SK-N-SH (cell line): Measurements from ENCODE around the gene XAB2. TPM values are rescaled to one million over a fixed set of nuclear protein-coding genes. Genes with fewer than 3 reads are reported as not detected.

Experiments used
- CTCF ChIA-PET: fragments of 300-600, 350-600 bp; formaldehyde crosslinking; extraction: SDS; loops from one replicate; lab custom pipeline; 2021; lab: Yijun Ruan, JAX
- POLR2A ChIA-PET: fragments of 350-600 bp; sonication (Branson Sonifier 250); formaldehyde crosslinking; extraction: SDS; loops from one replicate; lab custom pipeline; 2020; ENCODE audit warnings: antibody characterized with exemption, inconsistent platforms; lab: Yijun Ruan, JAX
- DNase-seq: peaks from one replicate; pipeline ENCODE4 v3.0.0; 2012
- H2AFZ ChIP-seq: fragments of 200-600 bp; sonication (generic); 2 replicates; pipeline ENCODE4 v1.8.1; 2016; ENCODE audit warnings: antibody characterized with exemption, mild to moderate bottlenecking, low read depth
- H3F3A ChIP-seq: fragments of 200-600 bp; sonication (generic); replicated peaks from 2 replicates; pipeline ENCODE3; 2016; ENCODE audit warnings: antibody characterized with exemption, mild to moderate bottlenecking; ENCODE audit not compliant: insufficient read depth
- H3K27ac ChIP-seq, 2 experiments: fragments of 200-500 bp in 1 of 2; fragments of 200-600 bp in 1 of 2; sonication (Bioruptor generic) in 1 of 2; sonication (generic), shearing (Covaris generic) in 1 of 2; 2 replicates each; pipeline versions ENCODE4 v1.5.1 to v1.6.1; 2014 to 2016; ENCODE audit warnings: low read depth in 2 of 2, inconsistent platforms in 1 of 2, low read length in 1 of 2, mild to moderate bottlenecking in 1 of 2, mixed read lengths in 1 of 2
- H3K27me3 ChIP-seq: fragments of 200-600 bp; sonication (generic), shearing (Covaris generic); 2 replicates; pipeline ENCODE4 v1.6.1; 2016; ENCODE audit warnings: mixed run types; ENCODE audit not compliant: insufficient read depth
- H3K36me3 ChIP-seq, 2 experiments: fragments of 200-500 bp in 1 of 2; fragments of 200-600 bp in 1 of 2; sonication (Bioruptor generic) in 1 of 2; sonication (generic) in 1 of 2; replicated peaks in 1 of 2; 2 replicates each; pipeline versions ENCODE3 to v1.5.1; 2014 to 2016; ENCODE audit warnings: low read length in 1 of 2, mild to moderate bottlenecking in 1 of 2; ENCODE audit not compliant: insufficient read depth in 2 of 2, control insufficient read depth in 1 of 2
- H3K4me1 ChIP-seq, 2 experiments: fragments of 200-500 bp in 1 of 2; fragments of 200-600 bp in 1 of 2; sonication (Bioruptor generic) in 1 of 2; sonication (generic), shearing (Covaris generic) in 1 of 2; 2 replicates each; pipeline versions ENCODE4 v1.5.1 to v1.6.1; 2014 to 2016; ENCODE audit warnings: low read depth in 1 of 2, low read length in 1 of 2, mixed run types in 1 of 2; ENCODE audit not compliant: insufficient read depth in 2 of 2, control insufficient read depth in 1 of 2
- H3K4me2 ChIP-seq: fragments of 200-600 bp; sonication (generic), shearing (Covaris generic); 2 replicates; pipeline ENCODE4 v1.6.1; 2017; ENCODE audit warnings: mixed run types
- H3K4me3 ChIP-seq, 2 experiments: fragments of 200-500 bp in 1 of 2; fragments of 200-600 bp in 1 of 2; sonication (Bioruptor generic) in 1 of 2; sonication (generic), shearing (Covaris generic) in 1 of 2; 2 replicates each; pipeline versions ENCODE4 v1.5.1 to v1.8.1; 2014 to 2016; ENCODE audit warnings: low read depth in 2 of 2, inconsistent platforms in 1 of 2, low read length in 1 of 2, mild to moderate bottlenecking in 1 of 2, mixed read lengths in 1 of 2, moderate library complexity in 1 of 2
- H3K79me2 ChIP-seq: fragments of 200-600 bp; sonication (generic); 2 replicates; pipeline ENCODE4 v1.8.1; 2017; ENCODE audit warnings: mild to moderate bottlenecking; ENCODE audit not compliant: insufficient read depth
- H3K9ac ChIP-seq: fragments of 200-600 bp; sonication (generic); 2 replicates; pipeline ENCODE4 v1.6.1; 2017; ENCODE audit warnings: mixed run types
- H3K9me2 ChIP-seq: fragments of 200-600 bp; sonication (generic); 2 replicates; pipeline ENCODE4 v1.6.1; 2017; ENCODE audit warnings: mixed run types
- H3K9me3 ChIP-seq: fragments of 200-600 bp; sonication (generic); 2 replicates; pipeline ENCODE4 v1.6.1; 2017; ENCODE audit warnings: mixed run types, mild to moderate bottlenecking, moderate library complexity
- H4K20me1 ChIP-seq: fragments of 200-600 bp; sonication (generic); 2 replicates; pipeline ENCODE4 v1.6.1; 2017; ENCODE audit warnings: mild to moderate bottlenecking, mixed run types; ENCODE audit not compliant: insufficient read depth
- EP300 ChIP-seq, 2 experiments: IDR thresholded peaks; 2 replicates each; pipeline versions ENCODE4 v1.4.0 to v1.6.1; 2012; ENCODE audit warnings: borderline replicate concordance in 1 of 2, low read depth in 1 of 2, low read length in 1 of 2
- FOSL2 ChIP-seq: IDR thresholded peaks from 2 replicates; pipeline ENCODE4 v1.4.0; 2012; ENCODE audit warnings: low read depth, mild to moderate bottlenecking, moderate library complexity, borderline replicate concordance
- JUND ChIP-seq: IDR thresholded peaks from 2 replicates; pipeline ENCODE4 v1.4.0; 2012
- RAD21 ChIP-seq: IDR thresholded peaks from 2 replicates; pipeline ENCODE4 v1.6.1; 2012; ENCODE audit warnings: mild to moderate bottlenecking, low read length
- RCOR1 ChIP-seq: fragments of 150-350 bp; IDR thresholded peaks from 2 replicates; pipeline ENCODE4 v1.6.1; 2017; ENCODE audit warnings: antibody characterized with exemption, low read length
- RFX5 ChIP-seq: IDR thresholded peaks from 2 replicates; pipeline ENCODE4 v1.6.1; 2012; ENCODE audit warnings: mild to moderate bottlenecking, improper control_type of control experiment, low read length
- RXRA ChIP-seq: IDR thresholded peaks from 2 replicates; pipeline ENCODE4 v1.4.0; 2012; ENCODE audit warnings: low read depth, mild to moderate bottlenecking, borderline replicate concordance
- SIN3A ChIP-seq: IDR thresholded peaks from 2 replicates; pipeline ENCODE4 v1.6.1; 2012; ENCODE audit warnings: low read depth, mild to moderate bottlenecking, low read length, moderate library complexity, borderline replicate concordance
- TAF1 ChIP-seq: IDR thresholded peaks from 2 replicates; pipeline ENCODE4 v1.6.1; 2012; ENCODE audit warnings: low read depth, mild to moderate bottlenecking, low read length, moderate library complexity, borderline replicate concordance
- TCF12 ChIP-seq: IDR thresholded peaks from 2 replicates; pipeline ENCODE4 v1.4.0; 2012
- TEAD4 ChIP-seq: IDR thresholded peaks from 2 replicates; pipeline ENCODE4 v1.4.0; 2012; ENCODE audit warnings: mild to moderate bottlenecking, borderline replicate concordance; ENCODE audit not compliant: insufficient read depth
- WGBS: methylation state at CpG from one replicate; pipeline ENCODE4 v1.1.6; 2017; ENCODE audit warnings: low lambda C conversion rate; 5-methylcytosine and 5-hydroxymethylcytosine counted together
- polyA plus RNA-seq, 3 experiments: library from polyadenylated mRNA; depleted of rRNA; stranded (reverse); fragments of >200 nt; gene quantifications; 2 replicates each; pipeline ENCODE4 v1.2.3, GENCODE V29; 2012
- TF ChIP-seq, protein P1 (sequence below): fragments of 150-350 bp; IDR thresholded peaks from 2 replicates; pipeline ENCODE4 v1.6.1; 2017; ENCODE audit warnings: antibody characterized with exemption, low read length, low read depth, borderline replicate concordance
- TF ChIP-seq, protein P2 (sequence below): IDR thresholded peaks from 2 replicates; pipeline ENCODE4 v1.4.0; 2012; ENCODE audit warnings: low read depth, borderline replicate concordance
- TF ChIP-seq, protein P3 (sequence below): IDR thresholded peaks from 2 replicates; pipeline ENCODE4 v1.4.0; 2012; ENCODE audit warnings: low read depth

XAB2 gene
- polyA plus RNA-seq, 1 of the 3 experiments (the other 2 are of a cell fraction): 43.3 TPM

GRCh38 chr19:7638802-7639465, 9.6 kb upstream of the XAB2 start:
- H3K9me3 ChIP-seq: no peaks in the 10 kb centered on the region
- no peaks in the 10 kb centered on the region for H3K36me3 ChIP-seq
- no peak for DNase-seq
- no peak overlapping the region for H2AFZ ChIP-seq
- H4K20me1 ChIP-seq: no peaks in the 10 kb centered on the region
- POLR2A ChIA-PET: no interaction called here
- peaks cover 0 to 4% of the 10 kb centered on the region in 2 experiments; a peak in 1 of 4 replicates for H3K4me1 ChIP-seq
- H3F3A ChIP-seq: peaks cover 4% of the 10 kb centered on the region
- H3K27ac ChIP-seq: no peak overlapping the region
- 12% methylated on average over 11 of the region's 12 CpGs for WGBS
- H3K4me2 ChIP-seq: no peak overlapping the region
- CTCF ChIA-PET: interaction anchor here (1.1 to 2.7 kb wide), 4 partner anchors 13 to 160 kb away, joined by 3 to 14 read pairs (median 4); partner anchors contain the start of gene TRAPPC5
- no peak overlapping the region for H3K9ac ChIP-seq
- no peaks in the 10 kb centered on the region for H3K9me2 ChIP-seq
- no peak overlapping the region for H3K4me3 ChIP-seq
- H3K27me3 ChIP-seq: peaks cover 37% of the 10 kb centered on the region
- H3K79me2 ChIP-seq: no peaks in the 10 kb centered on the region
- no peak for TF ChIP-seq TCF12
- TF ChIP-seq TEAD4: no peak
- no peak for TF ChIP-seq JUND
- no peak for TF ChIP-seq RCOR1
- TF ChIP-seq RAD21: no peak
- TF ChIP-seq RFX5: no peak
- TF ChIP-seq RXRA: no peak
- no peak for TF ChIP-seq EP300 (IDR thresholded peaks at IDR 0.05; ENCODE audit: borderline replicate concordance in 1 of 2, low read depth in 1 of 2, low read length in 1 of 2)
- TF ChIP-seq, protein P1, sequence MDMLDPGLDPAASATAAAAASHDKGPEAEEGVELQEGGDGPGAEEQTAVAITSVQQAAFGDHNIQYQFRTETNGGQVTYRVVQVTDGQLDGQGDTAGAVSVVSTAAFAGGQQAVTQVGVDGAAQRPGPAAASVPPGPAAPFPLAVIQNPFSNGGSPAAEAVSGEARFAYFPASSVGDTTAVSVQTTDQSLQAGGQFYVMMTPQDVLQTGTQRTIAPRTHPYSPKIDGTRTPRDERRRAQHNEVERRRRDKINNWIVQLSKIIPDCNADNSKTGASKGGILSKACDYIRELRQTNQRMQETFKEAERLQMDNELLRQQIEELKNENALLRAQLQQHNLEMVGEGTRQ: no peak
- TF ChIP-seq, all 33 proteins: peak for 0

- no peak overlapping the region for H3K9ac ChIP-seq
- POLR2A ChIA-PET: no interaction called here
- peak overlapping the region in 1 of 2 experiments; percentile 21; a peak in 1 of 4 replicates for H3K4me3 ChIP-seq
- no peak overlapping the region for H3K4me2 ChIP-seq
- WGBS: 37% methylated on average over 12 of the region's 30 CpGs
- H3K4me1 ChIP-seq: peaks cover 0 to 4% of the 10 kb centered on the region in 2 experiments; a peak in 1 of 4 replicates
- no peaks in the 10 kb centered on the region for H3K9me3 ChIP-seq
- no peaks in the 10 kb centered on the region for H4K20me1 ChIP-seq
- no peaks in the 10 kb centered on the region for H3K36me3 ChIP-seq
- CTCF ChIA-PET: interaction anchor here (1.2 to 2.7 kb wide), 4 partner anchors 14 to 162 kb away, joined by 3 to 14 read pairs (median 8); partner anchors contain the start of gene TRAPPC5
- no peak for DNase-seq
- H3K79me2 ChIP-seq: no peaks in the 10 kb centered on the region
- H3K27ac ChIP-seq: no peak overlapping the region
- H3K27me3 ChIP-seq: peaks cover 37% of the 10 kb centered on the region
- H3F3A ChIP-seq: peaks cover 4% of the 10 kb centered on the region
- H3K9me2 ChIP-seq: no peaks in the 10 kb centered on the region
- no peak overlapping the region for H2AFZ ChIP-seq
- TF ChIP-seq, protein P2, sequence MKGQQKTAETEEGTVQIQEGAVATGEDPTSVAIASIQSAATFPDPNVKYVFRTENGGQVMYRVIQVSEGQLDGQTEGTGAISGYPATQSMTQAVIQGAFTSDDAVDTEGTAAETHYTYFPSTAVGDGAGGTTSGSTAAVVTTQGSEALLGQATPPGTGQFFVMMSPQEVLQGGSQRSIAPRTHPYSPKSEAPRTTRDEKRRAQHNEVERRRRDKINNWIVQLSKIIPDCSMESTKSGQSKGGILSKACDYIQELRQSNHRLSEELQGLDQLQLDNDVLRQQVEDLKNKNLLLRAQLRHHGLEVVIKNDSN: no peak
- TF ChIP-seq JUND (no peak), SIN3A (no peak), TAF1 (no peak), FOSL2 (no peak), TCF12 (no peak)
- TF ChIP-seq, protein P3, sequence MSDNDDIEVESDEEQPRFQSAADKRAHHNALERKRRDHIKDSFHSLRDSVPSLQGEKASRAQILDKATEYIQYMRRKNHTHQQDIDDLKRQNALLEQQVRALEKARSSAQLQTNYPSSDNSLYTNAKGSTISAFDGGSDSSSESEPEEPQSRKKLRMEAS: no peak
- TF ChIP-seq, all 33 proteins: peak for 0
Observed at GRCh38 chr19:7637374-7638256, 8.3 kb upstream of the XAB2 start.
